Activated CD8-positive, alpha-beta T cell treated with anti-CD3 and anti-CD28 coated beads for 36 hours (primary cell): Measurements from ENCODE around the gene OR10V1. TPM values are rescaled to one million over a fixed set of nuclear protein-coding genes. Genes with fewer than 3 reads are reported as not detected.

ENCODE experiments used
- ATAC-seq: fragments of 200-7000 bp; cut with Tn5 transposase; one replicate; pipeline ENCODE4 v1.10.0; 2021; ENCODE audit warnings: mild to moderate bottlenecking, moderate library complexity
- CTCF ChIA-PET: fragments of 350-600 bp; sonication (Branson Sonifier 250); formaldehyde crosslinking; loops from one replicate; lab custom pipeline; 2021; ENCODE audit warnings: antibody characterized with exemption; lab: Charles Lee
- POLR2A ChIA-PET: fragments of 350-600 bp; sonication (Branson Sonifier 250); formaldehyde crosslinking; loops from one replicate; lab custom pipeline; 2021; ENCODE audit warnings: antibody characterized with exemption; lab: Charles Lee
- DNase-seq: peaks from one replicate; pipeline ENCODE4 v3.0.0-alpha.2; 2020
- H3K27ac Mint-ChIP-seq: one replicate; pipeline ENCODE4 v1.8.0; 2021; ENCODE audit warnings: mild to moderate bottlenecking, mixed read lengths
- H3K27me3 Mint-ChIP-seq: one replicate; pipeline ENCODE4 v1.8.0; 2021; ENCODE audit warnings: mixed read lengths
- H3K36me3 Mint-ChIP-seq: one replicate; pipeline ENCODE4 v1.8.0; 2021; ENCODE audit warnings: low read depth, mixed read lengths
- H3K4me1 Mint-ChIP-seq: one replicate; pipeline ENCODE4 v1.8.0; 2021; ENCODE audit warnings: low read depth, mixed read lengths
- H3K4me3 Mint-ChIP-seq: one replicate; pipeline ENCODE4 v1.8.0; 2021; ENCODE audit warnings: mild to moderate bottlenecking, moderate library complexity, mixed read lengths
- H3K9me3 Mint-ChIP-seq: one replicate; pipeline ENCODE4 v1.8.0; 2021; ENCODE audit warnings: mixed read lengths
- CTCF ChIP-seq: fragments of 200-600 bp; IDR thresholded peaks from one replicate; pipeline ENCODE4 v1.8.0; 2022; ENCODE audit warnings: antibody characterized with exemption, mild to moderate bottlenecking
- intact Hi-C: fragments of 100-400 bp; cut with micrococcal nuclease; formaldehyde crosslinking; loops from one replicate; pipeline ENCODE4 v1.10.0; 2022
- total RNA-seq, 2 experiments: library from RNA; stranded (reverse); gene quantifications; one replicate each; pipeline ENCODE4 v1.2.3, GENCODE V29; 2021

Gene OR10V1
- total RNA-seq, result not detected

- Mint-ChIP-seq H3K27me3 (peaks cover 7% of the 10 kb centered on the region), H3K36me3 (no peaks in the 10 kb centered on the region), H3K27ac (no peak within 1 kb of the TSS), H3K4me3 (no peak within 1 kb of the TSS), H3K4me1 (no peaks in the 10 kb centered on the region), H3K9me3 (no peaks in the 10 kb centered on the region)
- DNase-seq, result no peak
- TF ChIP-seq CTCF, result no peak
- intact Hi-C loops, result no loop called here
- POLR2A ChIA-PET, result no interaction called here
- CTCF ChIA-PET, result no interaction called here
- ATAC-seq, result no peak
These were observed at the start of gene OR10V1 for GRCh38 chr11:59713745-59714144. Gene OR10V1, minus strand, starts transcription at chr11:59713845. Its CDS starts 0 bp downstream, at chr11:59713845.

GRCh38 chr11:59761993-59762392 lies 48.3 kb upstream of the OR10V1 start:
- Mint-ChIP-seq H3K4me3 (no peak overlapping the region), H3K9me3 (no peaks in the 10 kb centered on the region), H3K4me1 (peaks cover 5% of the 10 kb centered on the region), H3K27me3 (no peaks in the 10 kb centered on the region), H3K27ac (no peak overlapping the region), H3K36me3 (no peaks in the 10 kb centered on the region)
- DNase-seq, result no peak
- no peak for TF ChIP-seq CTCF
- ATAC-seq, result no peak
- intact Hi-C loops, result no loop called here
- POLR2A ChIA-PET, result no interaction called here
- CTCF ChIA-PET, result interaction anchor here (1.1 to 1.2 kb wide), 2 partner anchors 9 to 38 kb away, joined by 3 read pairs; no protein-coding TSS in a partner anchor

GRCh38 chr11:59760771-59761170 lies 47.1 kb upstream of the OR10V1 start:
- ATAC-seq (no peak), DNase-seq (no peak)
- intact Hi-C loops, result no loop called here
- Mint-ChIP-seq H3K4me1 (peaks cover 15% of the 10 kb centered on the region), H3K27me3 (no peaks in the 10 kb centered on the region), H3K4me3 (no peak overlapping the region), H3K9me3 (no peaks in the 10 kb centered on the region), H3K36me3 (no peaks in the 10 kb centered on the region), H3K27ac (no peak overlapping the region)
- ChIA-PET CTCF (no interaction called here), POLR2A (no interaction called here)
- no peak for TF ChIP-seq CTCF

GRCh38 chr11:59759900-59760299 lies 46.3 kb upstream of the OR10V1 start:
- Mint-ChIP-seq H3K9me3 (no peaks in the 10 kb centered on the region), H3K4me3 (no peak overlapping the region), H3K27me3 (no peaks in the 10 kb centered on the region), H3K36me3 (no peaks in the 10 kb centered on the region), H3K27ac (no peak overlapping the region), H3K4me1 (peaks cover 14% of the 10 kb centered on the region)
- ATAC-seq, result no peak
- POLR2A ChIA-PET, result no interaction called here
- intact Hi-C loops, result no loop called here
- DNase-seq, result no peak
- CTCF ChIA-PET, result interaction anchor here (0.9 to 1.0 kb wide), 2 partner anchors 42 to 51 kb away, joined by 3 read pairs; partner anchors contain the start of gene MRPL16
- TF ChIP-seq CTCF, result no peak

GRCh38 chr11:59758401-59759037 lies 44.9 kb upstream of the OR10V1 start:
- CTCF ChIA-PET, result no interaction called here
- POLR2A ChIA-PET, result no interaction called here
- H3K36me3 Mint-ChIP-seq, result no peaks in the 10 kb centered on the region

More at GRCh38 chr11:59758401-59759037, 44.9 kb upstream of the OR10V1 start:
- H3K27me3 Mint-ChIP-seq, result no peaks in the 10 kb centered on the region
- no peak for ATAC-seq
- TF ChIP-seq CTCF, result no peak
- intact Hi-C loops, result no loop called here
- H3K4me3 Mint-ChIP-seq, result no peak overlapping the region
- H3K27ac Mint-ChIP-seq, result no peak overlapping the region
- H3K9me3 Mint-ChIP-seq, result no peaks in the 10 kb centered on the region
- peaks cover 14% of the 10 kb centered on the region for H3K4me1 Mint-ChIP-seq
- no peak for DNase-seq
